Measurements from ENCODE around the gene DYRK3.

GRCh38 chr1:206680279-206680678, 44.9 kb downstream of the DYRK3 start:
- TF ChIP-seq, protein P1, sequence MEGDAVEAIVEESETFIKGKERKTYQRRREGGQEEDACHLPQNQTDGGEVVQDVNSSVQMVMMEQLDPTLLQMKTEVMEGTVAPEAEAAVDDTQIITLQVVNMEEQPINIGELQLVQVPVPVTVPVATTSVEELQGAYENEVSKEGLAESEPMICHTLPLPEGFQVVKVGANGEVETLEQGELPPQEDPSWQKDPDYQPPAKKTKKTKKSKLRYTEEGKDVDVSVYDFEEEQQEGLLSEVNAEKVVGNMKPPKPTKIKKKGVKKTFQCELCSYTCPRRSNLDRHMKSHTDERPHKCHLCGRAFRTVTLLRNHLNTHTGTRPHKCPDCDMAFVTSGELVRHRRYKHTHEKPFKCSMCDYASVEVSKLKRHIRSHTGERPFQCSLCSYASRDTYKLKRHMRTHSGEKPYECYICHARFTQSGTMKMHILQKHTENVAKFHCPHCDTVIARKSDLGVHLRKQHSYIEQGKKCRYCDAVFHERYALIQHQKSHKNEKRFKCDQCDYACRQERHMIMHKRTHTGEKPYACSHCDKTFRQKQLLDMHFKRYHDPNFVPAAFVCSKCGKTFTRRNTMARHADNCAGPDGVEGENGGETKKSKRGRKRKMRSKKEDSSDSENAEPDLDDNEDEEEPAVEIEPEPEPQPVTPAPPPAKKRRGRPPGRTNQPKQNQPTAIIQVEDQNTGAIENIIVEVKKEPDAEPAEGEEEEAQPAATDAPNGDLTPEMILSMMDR (optimal IDR thresholded peaks at IDR 0.05 in 1 of 3, IDR thresholded peaks at IDR 0.05 in 1 of 3, conservative IDR thresholded peaks at IDR 0.05 in 1 of 3; ENCODE audit: extremely low read depth in 1 of 3, insufficient read depth in 2 of 3, low read length in 3 of 3) = no peak
- TF ChIP-seq EZH2 (IDR thresholded peaks at IDR 0.05; ENCODE audit: low read length) = no peak

Data from keratinocyte (primary cell).